ENCODE data around the gene FNDC3B.

The FNDC3B gene

DNA sequence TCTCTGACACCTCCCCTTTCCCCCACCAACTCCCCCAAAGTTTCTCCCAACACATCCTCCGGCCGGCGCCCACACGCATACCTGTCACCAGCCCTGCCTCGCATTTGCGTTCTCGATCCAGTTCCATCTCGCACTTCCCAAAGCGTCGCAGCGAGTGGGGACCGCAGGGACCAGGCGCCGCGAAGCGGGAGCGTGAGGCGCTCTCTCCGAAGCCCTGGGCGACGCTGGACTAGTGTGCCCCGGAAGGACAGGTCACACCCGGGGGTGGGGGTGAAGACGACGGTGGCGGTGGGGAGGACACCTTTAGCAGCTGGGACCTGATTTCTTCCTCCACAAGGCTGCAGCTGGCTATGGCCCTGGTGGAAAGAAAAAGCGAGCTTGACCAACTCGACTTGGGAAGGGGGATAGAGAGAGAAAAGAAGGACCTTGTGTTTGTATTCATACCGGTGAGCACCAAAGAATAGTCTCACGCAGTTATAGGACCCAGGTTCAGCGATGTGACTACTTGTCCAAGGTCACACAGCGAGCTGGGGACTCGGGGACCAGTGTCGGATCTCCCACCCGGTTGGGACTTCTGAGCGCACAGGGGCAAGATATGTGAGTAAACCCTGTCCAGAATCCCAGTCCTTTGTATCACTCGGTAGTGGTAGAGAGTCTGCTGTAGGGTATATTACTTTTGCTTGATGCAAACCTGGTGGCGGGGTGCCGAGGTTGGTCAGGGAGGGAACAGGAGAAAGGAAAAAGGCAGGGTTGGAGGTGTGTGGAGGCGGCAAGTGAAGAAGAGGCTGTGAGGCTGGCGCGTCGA lies 409.5 kb downstream of the FNDC3B start:
- DNase-seq (ENCODE audit: low read depth, low spot score), result no peak

- DNase-seq (ENCODE audit: low read depth, low spot score), result no peak
Observed at GRCh38 chr3:172449466-172450149, 410.2 kb downstream of the FNDC3B start.
